HepG2 (cell line): ENCODE data around the gene LIM2. TPM values are rescaled to one million over a fixed set of nuclear protein-coding genes. Genes with fewer than 3 reads are reported as not detected.

Experiments
- NFKB2 ChIP-seq: sonication (generic); formaldehyde crosslinking; IDR thresholded peaks from 2 replicates; pipeline ENCODE4 v1.4.0; 2020; ENCODE audit warnings: missing genetic modification reagents, borderline replicate concordance
- POLR2G ChIP-seq: fragments of 200-400 bp; formaldehyde crosslinking; IDR thresholded peaks from 2 replicates; pipeline ENCODE4 v1.6.1; 2018; ENCODE audit warnings: mild to moderate bottlenecking, low read depth, low read length, moderate library complexity
- RBFOX2 ChIP-seq: fragments of 200-400 bp; formaldehyde crosslinking; IDR thresholded peaks from 2 replicates; pipeline ENCODE4 v1.6.1; 2017; ENCODE audit warnings: low read depth, mild to moderate bottlenecking, low read length
- SSRP1 ChIP-seq: IDR thresholded peaks from 2 replicates; pipeline ENCODE4 v1.6.1; 2016; ENCODE audit warnings: control low read depth
- ZNF12 ChIP-seq: sonication (generic); formaldehyde crosslinking; IDR thresholded peaks from 2 replicates; pipeline ENCODE4 v1.5.0; 2020; ENCODE audit warnings: missing genetic modification reagents
- ZNF605 ChIP-seq: sonication (generic); formaldehyde crosslinking; IDR thresholded peaks from 2 replicates; pipeline ENCODE4 v1.8.0; 2022; ENCODE audit warnings: mild to moderate bottlenecking, missing genetic modification reagents
- ZNF792 ChIP-seq: IDR thresholded peaks from 2 replicates; pipeline ENCODE4 v1.6.1; 2016
- polyA plus RNA-seq, 8 experiments: library from polyadenylated mRNA; depleted of rRNA in 3 of 8; stranded (reverse) in 7 of 8; unstranded in 1 of 8; fragments of >200 nt; fragmentation: Illumina TruSeq in 4 of 8; extraction: Trizol in 4 of 8; gene quantifications; 2 replicates each; pipeline versions ENCODE4 v1.2.1 to v1.2.3, GENCODE V29; 2011 to 2016; ENCODE audit warnings: low read depth in 4 of 8, missing spikeins in 1 of 8, mixed read lengths in 1 of 8; ENCODE audit not compliant: insufficient read depth in 1 of 8
- total RNA-seq, 5 experiments: library from RNA; depleted of rRNA; stranded (reverse); fragments of >200 nt; fragmentation: Illumina TruSeq; extraction: Trizol; gene quantifications; 2 replicates each; pipeline ENCODE4 v1.2.3, GENCODE V29; 2016; ENCODE audit warnings: low read depth in 1 of 5
- TF ChIP-seq, protein P1 (sequence below): sonication (generic); formaldehyde crosslinking; IDR thresholded peaks from 2 replicates; pipeline ENCODE4 v1.5.1; 2020; ENCODE audit warnings: mild to moderate bottlenecking, moderate library complexity, missing genetic modification reagents
- TF ChIP-seq, protein P2 (sequence below), 2 experiments: sonication (generic) in 1 of 2; formaldehyde crosslinking in 1 of 2; IDR thresholded peaks; 2 replicates each; pipeline versions ENCODE4 v1.4.0 to v1.6.1; 2018 to 2020; ENCODE audit warnings: missing genetic modification reagents in 2 of 2, borderline replicate concordance in 1 of 2, low read depth in 1 of 2, mild to moderate bottlenecking in 1 of 2, missing biosample characterization in 1 of 2
- TF ChIP-seq, protein P3 (sequence below): sonication (generic); formaldehyde crosslinking; IDR thresholded peaks from 2 replicates; pipeline ENCODE4 v1.9.0; 2021; ENCODE audit warnings: mild to moderate bottlenecking, missing genetic modification reagents
- TF ChIP-seq, protein P4 (sequence below): sonication (generic); formaldehyde crosslinking; IDR thresholded peaks from 2 replicates; pipeline ENCODE4 v1.4.0; 2020; ENCODE audit warnings: low read depth, mild to moderate bottlenecking, missing genetic modification reagents
- TF ChIP-seq, protein P5 (sequence below): sonication (generic); formaldehyde crosslinking; IDR thresholded peaks from 2 replicates; pipeline ENCODE4 v1.8.0; 2022; ENCODE audit warnings: mild to moderate bottlenecking, missing genetic modification reagents
- TF ChIP-seq, protein P6 (sequence below): sonication (generic); formaldehyde crosslinking; IDR thresholded peaks from 2 replicates; pipeline ENCODE4 v1.5.0; 2020; ENCODE audit warnings: mild to moderate bottlenecking, missing genetic modification reagents, moderate library complexity

Gene LIM2
- total and polyA plus RNA-seq, 2 of the 13 experiments (the other 11 are each of a cell fraction or from before 2014, with no cell fraction given) = 1.3 TPM; not detected in 1

DNA sequence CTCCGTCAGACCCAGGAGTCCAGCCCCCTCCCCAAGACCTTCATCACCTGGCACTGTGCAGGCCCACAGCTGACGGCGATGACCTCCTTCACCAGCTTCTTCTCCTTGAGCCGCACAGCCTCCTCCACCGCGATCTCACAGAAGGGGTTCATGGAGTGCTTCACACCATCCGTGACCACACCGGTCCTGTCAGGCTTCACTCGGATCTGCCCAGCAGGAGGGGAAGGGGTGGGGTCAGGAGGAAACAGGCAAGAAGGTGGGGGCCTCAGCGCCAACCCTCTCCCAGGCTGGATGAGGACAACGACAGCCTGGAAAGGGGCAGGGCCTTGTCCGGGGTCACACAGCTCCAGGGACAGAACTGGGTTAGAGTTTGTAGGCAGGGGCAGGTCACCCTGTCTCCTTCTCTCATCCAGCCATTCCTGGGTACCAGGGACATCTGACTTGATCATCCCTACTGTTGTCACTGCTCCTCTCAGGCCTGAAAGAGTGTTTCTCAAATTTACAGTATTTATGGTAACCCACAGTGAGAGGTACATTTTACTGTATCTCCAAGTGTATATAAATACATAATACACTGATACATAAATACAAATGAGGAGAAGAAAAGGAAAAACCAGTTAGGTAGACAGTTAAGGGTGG, 33.6 kb downstream of the LIM2 start (continued):
- TF ChIP-seq SSRP1 (CRISPR knock-in tag) (peak; percentile 78; the same call in 1 of the 2 replicates), ZNF605 (0 out of 2 replicates have a peak, but pooled peaks have one; percentile 55), ZNF792 (CRISPR knock-in tag) (no peak; the same call in 1 of the 2 replicates), NFKB2 (CRISPR knock-in tag) (peak; percentile 64), RBFOX2 (peak; percentile 81), POLR2G (peak; percentile 88), ZNF12 (CRISPR knock-in tag) (0 out of 2 replicates have a peak, but pooled peaks have one; percentile 5)
- TF ChIP-seq, protein P1, sequence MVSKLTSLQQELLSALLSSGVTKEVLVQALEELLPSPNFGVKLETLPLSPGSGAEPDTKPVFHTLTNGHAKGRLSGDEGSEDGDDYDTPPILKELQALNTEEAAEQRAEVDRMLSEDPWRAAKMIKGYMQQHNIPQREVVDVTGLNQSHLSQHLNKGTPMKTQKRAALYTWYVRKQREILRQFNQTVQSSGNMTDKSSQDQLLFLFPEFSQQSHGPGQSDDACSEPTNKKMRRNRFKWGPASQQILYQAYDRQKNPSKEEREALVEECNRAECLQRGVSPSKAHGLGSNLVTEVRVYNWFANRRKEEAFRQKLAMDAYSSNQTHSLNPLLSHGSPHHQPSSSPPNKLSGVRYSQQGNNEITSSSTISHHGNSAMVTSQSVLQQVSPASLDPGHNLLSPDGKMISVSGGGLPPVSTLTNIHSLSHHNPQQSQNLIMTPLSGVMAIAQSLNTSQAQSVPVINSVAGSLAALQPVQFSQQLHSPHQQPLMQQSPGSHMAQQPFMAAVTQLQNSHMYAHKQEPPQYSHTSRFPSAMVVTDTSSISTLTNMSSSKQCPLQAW (CRISPR knock-in tag) = peak; percentile 81
- TF ChIP-seq, protein P2, sequence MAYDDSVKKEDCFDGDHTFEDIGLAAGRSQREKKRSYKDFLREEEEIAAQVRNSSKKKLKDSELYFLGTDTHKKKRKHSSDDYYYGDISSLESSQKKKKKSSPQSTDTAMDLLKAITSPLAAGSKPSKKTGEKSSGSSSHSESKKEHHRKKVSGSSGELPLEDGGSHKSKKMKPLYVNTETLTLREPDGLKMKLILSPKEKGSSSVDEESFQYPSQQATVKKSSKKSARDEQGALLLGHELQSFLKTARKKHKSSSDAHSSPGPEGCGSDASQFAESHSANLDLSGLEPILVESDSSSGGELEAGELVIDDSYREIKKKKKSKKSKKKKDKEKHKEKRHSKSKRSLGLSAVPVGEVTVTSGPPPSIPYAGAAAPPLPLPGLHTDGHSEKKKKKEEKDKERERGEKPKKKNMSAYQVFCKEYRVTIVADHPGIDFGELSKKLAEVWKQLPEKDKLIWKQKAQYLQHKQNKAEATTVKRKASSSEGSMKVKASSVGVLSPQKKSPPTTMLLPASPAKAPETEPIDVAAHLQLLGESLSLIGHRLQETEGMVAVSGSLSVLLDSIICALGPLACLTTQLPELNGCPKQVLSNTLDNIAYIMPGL (CRISPR knock-in tag; IDR thresholded peaks at IDR 0.05; ENCODE audit: borderline replicate concordance in 1 of 2, low read depth in 1 of 2) = peak; percentile 34 to 62; a peak in 2 of 4 replicates
- TF ChIP-seq, protein P3, sequence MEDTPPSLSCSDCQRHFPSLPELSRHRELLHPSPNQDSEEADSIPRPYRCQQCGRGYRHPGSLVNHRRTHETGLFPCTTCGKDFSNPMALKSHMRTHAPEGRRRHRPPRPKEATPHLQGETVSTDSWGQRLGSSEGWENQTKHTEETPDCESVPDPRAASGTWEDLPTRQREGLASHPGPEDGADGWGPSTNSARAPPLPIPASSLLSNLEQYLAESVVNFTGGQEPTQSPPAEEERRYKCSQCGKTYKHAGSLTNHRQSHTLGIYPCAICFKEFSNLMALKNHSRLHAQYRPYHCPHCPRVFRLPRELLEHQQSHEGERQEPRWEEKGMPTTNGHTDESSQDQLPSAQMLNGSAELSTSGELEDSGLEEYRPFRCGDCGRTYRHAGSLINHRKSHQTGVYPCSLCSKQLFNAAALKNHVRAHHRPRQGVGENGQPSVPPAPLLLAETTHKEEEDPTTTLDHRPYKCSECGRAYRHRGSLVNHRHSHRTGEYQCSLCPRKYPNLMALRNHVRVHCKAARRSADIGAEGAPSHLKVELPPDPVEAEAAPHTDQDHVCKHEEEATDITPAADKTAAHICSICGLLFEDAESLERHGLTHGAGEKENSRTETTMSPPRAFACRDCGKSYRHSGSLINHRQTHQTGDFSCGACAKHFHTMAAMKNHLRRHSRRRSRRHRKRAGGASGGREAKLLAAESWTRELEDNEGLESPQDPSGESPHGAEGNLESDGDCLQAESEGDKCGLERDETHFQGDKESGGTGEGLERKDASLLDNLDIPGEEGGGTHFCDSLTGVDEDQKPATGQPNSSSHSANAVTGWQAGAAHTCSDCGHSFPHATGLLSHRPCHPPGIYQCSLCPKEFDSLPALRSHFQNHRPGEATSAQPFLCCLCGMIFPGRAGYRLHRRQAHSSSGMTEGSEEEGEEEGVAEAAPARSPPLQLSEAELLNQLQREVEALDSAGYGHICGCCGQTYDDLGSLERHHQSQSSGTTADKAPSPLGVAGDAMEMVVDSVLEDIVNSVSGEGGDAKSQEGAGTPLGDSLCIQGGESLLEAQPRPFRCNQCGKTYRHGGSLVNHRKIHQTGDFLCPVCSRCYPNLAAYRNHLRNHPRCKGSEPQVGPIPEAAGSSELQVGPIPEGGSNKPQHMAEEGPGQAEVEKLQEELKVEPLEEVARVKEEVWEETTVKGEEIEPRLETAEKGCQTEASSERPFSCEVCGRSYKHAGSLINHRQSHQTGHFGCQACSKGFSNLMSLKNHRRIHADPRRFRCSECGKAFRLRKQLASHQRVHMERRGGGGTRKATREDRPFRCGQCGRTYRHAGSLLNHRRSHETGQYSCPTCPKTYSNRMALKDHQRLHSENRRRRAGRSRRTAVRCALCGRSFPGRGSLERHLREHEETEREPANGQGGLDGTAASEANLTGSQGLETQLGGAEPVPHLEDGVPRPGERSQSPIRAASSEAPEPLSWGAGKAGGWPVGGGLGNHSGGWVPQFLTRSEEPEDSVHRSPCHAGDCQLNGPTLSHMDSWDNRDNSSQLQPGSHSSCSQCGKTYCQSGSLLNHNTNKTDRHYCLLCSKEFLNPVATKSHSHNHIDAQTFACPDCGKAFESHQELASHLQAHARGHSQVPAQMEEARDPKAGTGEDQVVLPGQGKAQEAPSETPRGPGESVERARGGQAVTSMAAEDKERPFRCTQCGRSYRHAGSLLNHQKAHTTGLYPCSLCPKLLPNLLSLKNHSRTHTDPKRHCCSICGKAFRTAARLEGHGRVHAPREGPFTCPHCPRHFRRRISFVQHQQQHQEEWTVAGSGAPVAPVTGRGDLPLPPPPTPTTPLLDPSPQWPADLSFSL = no peak
- TF ChIP-seq, protein P4, sequence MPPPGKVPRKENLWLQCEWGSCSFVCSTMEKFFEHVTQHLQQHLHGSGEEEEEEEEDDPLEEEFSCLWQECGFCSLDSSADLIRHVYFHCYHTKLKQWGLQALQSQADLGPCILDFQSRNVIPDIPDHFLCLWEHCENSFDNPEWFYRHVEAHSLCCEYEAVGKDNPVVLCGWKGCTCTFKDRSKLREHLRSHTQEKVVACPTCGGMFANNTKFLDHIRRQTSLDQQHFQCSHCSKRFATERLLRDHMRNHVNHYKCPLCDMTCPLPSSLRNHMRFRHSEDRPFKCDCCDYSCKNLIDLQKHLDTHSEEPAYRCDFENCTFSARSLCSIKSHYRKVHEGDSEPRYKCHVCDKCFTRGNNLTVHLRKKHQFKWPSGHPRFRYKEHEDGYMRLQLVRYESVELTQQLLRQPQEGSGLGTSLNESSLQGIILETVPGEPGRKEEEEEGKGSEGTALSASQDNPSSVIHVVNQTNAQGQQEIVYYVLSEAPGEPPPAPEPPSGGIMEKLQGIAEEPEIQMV (CRISPR knock-in tag) = peak; percentile 47; the same call in 1 of the 2 replicates
- TF ChIP-seq, protein P5, sequence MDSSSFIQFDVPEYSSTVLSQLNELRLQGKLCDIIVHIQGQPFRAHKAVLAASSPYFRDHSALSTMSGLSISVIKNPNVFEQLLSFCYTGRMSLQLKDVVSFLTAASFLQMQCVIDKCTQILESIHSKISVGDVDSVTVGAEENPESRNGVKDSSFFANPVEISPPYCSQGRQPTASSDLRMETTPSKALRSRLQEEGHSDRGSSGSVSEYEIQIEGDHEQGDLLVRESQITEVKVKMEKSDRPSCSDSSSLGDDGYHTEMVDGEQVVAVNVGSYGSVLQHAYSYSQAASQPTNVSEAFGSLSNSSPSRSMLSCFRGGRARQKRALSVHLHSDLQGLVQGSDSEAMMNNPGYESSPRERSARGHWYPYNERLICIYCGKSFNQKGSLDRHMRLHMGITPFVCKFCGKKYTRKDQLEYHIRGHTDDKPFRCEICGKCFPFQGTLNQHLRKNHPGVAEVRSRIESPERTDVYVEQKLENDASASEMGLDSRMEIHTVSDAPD (CRISPR knock-in tag) = peak; percentile 59; the same call in 1 of the 2 replicates
- TF ChIP-seq, protein P6, sequence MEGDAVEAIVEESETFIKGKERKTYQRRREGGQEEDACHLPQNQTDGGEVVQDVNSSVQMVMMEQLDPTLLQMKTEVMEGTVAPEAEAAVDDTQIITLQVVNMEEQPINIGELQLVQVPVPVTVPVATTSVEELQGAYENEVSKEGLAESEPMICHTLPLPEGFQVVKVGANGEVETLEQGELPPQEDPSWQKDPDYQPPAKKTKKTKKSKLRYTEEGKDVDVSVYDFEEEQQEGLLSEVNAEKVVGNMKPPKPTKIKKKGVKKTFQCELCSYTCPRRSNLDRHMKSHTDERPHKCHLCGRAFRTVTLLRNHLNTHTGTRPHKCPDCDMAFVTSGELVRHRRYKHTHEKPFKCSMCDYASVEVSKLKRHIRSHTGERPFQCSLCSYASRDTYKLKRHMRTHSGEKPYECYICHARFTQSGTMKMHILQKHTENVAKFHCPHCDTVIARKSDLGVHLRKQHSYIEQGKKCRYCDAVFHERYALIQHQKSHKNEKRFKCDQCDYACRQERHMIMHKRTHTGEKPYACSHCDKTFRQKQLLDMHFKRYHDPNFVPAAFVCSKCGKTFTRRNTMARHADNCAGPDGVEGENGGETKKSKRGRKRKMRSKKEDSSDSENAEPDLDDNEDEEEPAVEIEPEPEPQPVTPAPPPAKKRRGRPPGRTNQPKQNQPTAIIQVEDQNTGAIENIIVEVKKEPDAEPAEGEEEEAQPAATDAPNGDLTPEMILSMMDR (CRISPR knock-in tag) = peak; percentile 63
